A549 (cell line): Measurements from ENCODE around the gene PPP1R9B. TPM values are rescaled to one million over a fixed set of nuclear protein-coding genes. Genes with fewer than 3 reads are reported as not detected.

Experiments used
- ATAC-seq, 2 experiments: fragments of 200-7000 bp in 1 of 2; fragments of >200 bp in 1 of 2; cut with Nextera tagmentation in 1 of 2; cut with Tn5 transposase in 1 of 2; 3 replicates each; pipeline versions ENCODE4 v1.8.0 to v1.9.1; 2018 to 2020; ENCODE audit warnings: mild to moderate bottlenecking in 1 of 2, moderate library complexity in 1 of 2
- CTCF ChIA-PET: fragments of 300-600 bp; sonication (Branson Sonifier 250); formaldehyde crosslinking; extraction: SDS; loops from one replicate; lab custom pipeline; 2021; ENCODE audit warnings: antibody characterized with exemption, inconsistent platforms; lab: Yijun Ruan, JAX
- POLR2A ChIA-PET: fragments of 350-600 bp; formaldehyde crosslinking; extraction: SDS; loops from one replicate; lab custom pipeline; 2021; ENCODE audit warnings: antibody characterized with exemption, inconsistent platforms; lab: Yijun Ruan, JAX
- DNase-seq, 2 experiments: peaks; one replicate each; pipeline versions ENCODE4 v3.0.0 to v3.0.0-alpha.2; 2011 to 2016; ENCODE audit warnings: low read depth in 1 of 2, low spot score in 1 of 2
- FAIRE-seq: peaks from 2 replicates; lab custom pipeline; 2011; peaks lifted over from hg19 to GRCh38; lab: Jason Lieb, UNC
- H3K27ac ChIP-seq, 2 experiments: fragments of >200 bp; sonication (Bioruptor Twin); formaldehyde crosslinking; 3 replicates each; pipeline ENCODE4 v1.5.1; 2016 to 2017
- H3K4me1 ChIP-seq: fragments of >200 bp; sonication (Bioruptor Twin); formaldehyde crosslinking; 3 replicates; pipeline ENCODE4 v1.6.1; 2016
- H3K4me2 ChIP-seq: fragments of >200 bp; sonication (Bioruptor Twin); formaldehyde crosslinking; 3 replicates; pipeline ENCODE4 v1.6.1; 2016
- H3K4me3 ChIP-seq: fragments of >200 bp; sonication (Bioruptor Twin); formaldehyde crosslinking; 3 replicates; pipeline ENCODE4 v1.5.1; 2016
- H3K9me3 ChIP-seq: fragments of >200 bp; sonication (Bioruptor Twin); formaldehyde crosslinking; 3 replicates; pipeline ENCODE4 v1.6.1; 2016
- BHLHE40 ChIP-seq: IDR thresholded peaks from 2 replicates; pipeline ENCODE4 v1.6.1; 2012; ENCODE audit warnings: low read depth, low read length, inconsistent platforms
- CBX8 ChIP-seq: fragments of 200-600 bp; sonication (generic); IDR thresholded peaks from 2 replicates; pipeline ENCODE4 v1.6.1; 2016
- CHD4 ChIP-seq: fragments of 200-600 bp; sonication (generic); IDR thresholded peaks from 2 replicates; pipeline ENCODE4 v1.6.1; 2016; ENCODE audit warnings: antibody characterized with exemption, mild to moderate bottlenecking, borderline replicate concordance
- EHF ChIP-seq: fragments of 250-450 bp; sonication (Bioruptor Pico); IDR thresholded peaks from 2 replicates; pipeline ENCODE4 v1.5.0; 2020; ENCODE audit warnings: mild to moderate bottlenecking
- ELK1 ChIP-seq: fragments of 150-350 bp; IDR thresholded peaks from 2 replicates; pipeline ENCODE4 v1.6.1; 2014; ENCODE audit warnings: low read depth, mild to moderate bottlenecking, low read length
- FOSL2 ChIP-seq, 2 experiments: fragments of 450-650 bp in 1 of 2; fragments of >200 bp in 1 of 2; sonication (Bioruptor Twin) in 1 of 2; formaldehyde crosslinking; IDR thresholded peaks; 2 replicates each; pipeline versions ENCODE4 v1.5.0 to v1.6.1; 2016 to 2020; ENCODE audit warnings: mild to moderate bottlenecking in 1 of 2, moderate library complexity in 1 of 2
- GATA3 ChIP-seq: IDR thresholded peaks from 2 replicates; pipeline ENCODE4 v1.6.1; 2012; ENCODE audit warnings: borderline replicate concordance
- HOXB5 ChIP-seq: fragments of 250-450 bp; sonication (Bioruptor Pico); IDR thresholded peaks from 2 replicates; pipeline ENCODE4 v1.5.0; 2020; ENCODE audit warnings: mild to moderate bottlenecking, moderate library complexity
- JUNB ChIP-seq: fragments of >200 bp; sonication (Bioruptor Twin); formaldehyde crosslinking; IDR thresholded peaks from 2 replicates; pipeline ENCODE4 v1.6.1; 2016
- MAX ChIP-seq: IDR thresholded peaks from 2 replicates; pipeline ENCODE4 v1.6.1; 2012
- NR3C1 ChIP-seq: fragments of >200 bp; sonication (Bioruptor Twin); formaldehyde crosslinking; IDR thresholded peaks from 3 replicates; pipeline ENCODE4 v1.6.1; 2017
- PHF8 ChIP-seq: fragments of 200-600 bp; sonication (generic); IDR thresholded peaks from 2 replicates; pipeline ENCODE4 v1.6.1; 2016; ENCODE audit warnings: low read depth, mild to moderate bottlenecking, antibody characterized with exemption, moderate library complexity, borderline replicate concordance
- RFX5 ChIP-seq: fragments of 450-650 bp; IDR thresholded peaks from 2 replicates; pipeline ENCODE4 v1.7.1; 2014; ENCODE audit warnings: antibody characterized with exemption, mild to moderate bottlenecking, moderate library complexity
- SMC3 ChIP-seq: fragments of >200 bp; sonication (Bioruptor Twin); formaldehyde crosslinking; IDR thresholded peaks from 3 replicates; pipeline ENCODE4 v1.6.1; 2018; ENCODE audit warnings: inconsistent platforms
- SREBF2 ChIP-seq: fragments of 450-650 bp; IDR thresholded peaks from 2 replicates; pipeline ENCODE4 v1.6.1; 2014; ENCODE audit warnings: mild to moderate bottlenecking, moderate library complexity
- TFCP2L1 ChIP-seq: fragments of 250-450 bp; sonication (Bioruptor Pico); IDR thresholded peaks from 2 replicates; pipeline ENCODE4 v1.5.0; 2021; ENCODE audit warnings: mild to moderate bottlenecking
- USF2 ChIP-seq: fragments of 450-650 bp; IDR thresholded peaks from 2 replicates; pipeline ENCODE4 v1.6.1; 2014; ENCODE audit warnings: antibody characterized with exemption
- WGBS: methylation state at CpG from one replicate; pipeline ENCODE4 v1.1.6; 2017; ENCODE audit errors: missing lambda C conversion rate; 5-methylcytosine and 5-hydroxymethylcytosine counted together
- polyA plus RNA-seq, 4 experiments: library from polyadenylated mRNA; depleted of rRNA in 3 of 4; stranded (reverse); fragments of >200 nt; fragmentation: RNase III in 1 of 4; extraction: RNeasy Plus Mini Kit Qiagen cat#74134 plus additional on column Dnase treatment in 1 of 4; gene quantifications; 2 replicates in 3 of 4; 3 replicates in 1 of 4; pipeline ENCODE4 v1.2.3, GENCODE V29; 2011 to 2017

Gene PPP1R9B
- polyA plus RNA-seq, 2 of the 4 experiments (the other 2 are of a cell fraction): 22.0 to 40.6 TPM

GRCh38 chr17:50175035-50175807 lies 24.7 kb upstream of the PPP1R9B start:
- peaks cover 67% of the 10 kb centered on the region for H3K4me1 ChIP-seq
- no peaks in the 10 kb centered on the region for H3K9me3 ChIP-seq
- peak overlapping the region; percentile 71 for H3K4me2 ChIP-seq
- TF ChIP-seq FOSL2 (IDR thresholded peaks at IDR 0.05) (no peak), FOSL2 (CRISPR knock-in tag; IDR thresholded peaks at IDR 0.05) (no peak), SMC3 (no peak)
- no peak overlapping the region for H3K4me3 ChIP-seq
- 85% methylated on average over 15 of the region's 16 CpGs for WGBS
- POLR2A ChIA-PET: no interaction called here
- FAIRE-seq (no peak), DNase-seq (no peak), ATAC-seq (no peak)
- H3K27ac ChIP-seq: peak overlapping the region; percentile 90 to 95
- CTCF ChIA-PET: interaction anchor here (1.1 to 17.0 kb wide), 10 partner anchors 10 to 120 kb away, joined by 3 to 817 read pairs (median 24); partner anchors contain the start of genes COL1A1, PPP1R9B and SGCA

DNA sequence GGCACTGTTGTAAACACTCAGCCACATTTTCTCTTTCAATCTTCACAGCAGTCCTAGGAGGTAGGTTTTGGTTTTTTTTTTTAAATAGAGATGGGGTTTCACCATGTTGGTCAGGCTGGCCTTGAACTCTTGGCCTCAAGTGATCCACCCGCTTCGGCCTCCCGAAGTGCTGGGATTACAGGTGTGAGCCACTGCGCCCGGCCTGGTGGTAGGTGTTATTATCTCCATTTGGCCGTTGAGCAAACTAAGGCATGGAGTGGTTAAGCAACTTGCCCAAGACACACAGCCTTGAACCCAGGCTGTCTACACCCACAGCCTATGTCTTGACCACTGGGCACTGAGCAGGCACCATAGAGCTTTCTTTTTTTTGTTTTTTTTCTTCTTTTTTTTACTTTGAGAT lies 24.0 kb upstream of the PPP1R9B start:
- no peak for TF ChIP-seq GATA3
- no peak for TF ChIP-seq SMC3
- no peak for TF ChIP-seq TFCP2L1 (CRISPR knock-in tag)
- TF ChIP-seq HOXB5 (CRISPR knock-in tag): no peak
- no peak for TF ChIP-seq ELK1
- TF ChIP-seq EHF (CRISPR knock-in tag): no peak
- TF ChIP-seq PHF8: no peak
- TF ChIP-seq CHD4: no peak
- no peak for TF ChIP-seq FOSL2 (IDR thresholded peaks at IDR 0.05)
- TF ChIP-seq FOSL2 (CRISPR knock-in tag; IDR thresholded peaks at IDR 0.05): no peak
- no peak for TF ChIP-seq RFX5
- TF ChIP-seq BHLHE40: no peak
- no peak for TF ChIP-seq USF2
- TF ChIP-seq, all 56 proteins: peak for 0
- Histone ChIP-seq H3K4me1 (peaks cover 66% of the 10 kb centered on the region), H3K4me2 (no peak overlapping the region), H3K9me3 (no peaks in the 10 kb centered on the region), H3K27ac (peak overlapping the region; percentile 90 to 95; a peak in 5 of 6 replicates), H3K4me3 (no peak overlapping the region)
- WGBS: 81% methylated on average over 6 of the region's 6 CpGs
- no peak for DNase-seq
- no peak for ATAC-seq
- CTCF ChIA-PET: interaction anchor here (1.1 to 17.0 kb wide), 10 partner anchors 9 to 121 kb away, joined by 3 to 817 read pairs (median 8); partner anchors contain the start of genes COL1A1, PPP1R9B and SGCA
- FAIRE-seq: no peak
- POLR2A ChIA-PET: no interaction called here

DNA sequence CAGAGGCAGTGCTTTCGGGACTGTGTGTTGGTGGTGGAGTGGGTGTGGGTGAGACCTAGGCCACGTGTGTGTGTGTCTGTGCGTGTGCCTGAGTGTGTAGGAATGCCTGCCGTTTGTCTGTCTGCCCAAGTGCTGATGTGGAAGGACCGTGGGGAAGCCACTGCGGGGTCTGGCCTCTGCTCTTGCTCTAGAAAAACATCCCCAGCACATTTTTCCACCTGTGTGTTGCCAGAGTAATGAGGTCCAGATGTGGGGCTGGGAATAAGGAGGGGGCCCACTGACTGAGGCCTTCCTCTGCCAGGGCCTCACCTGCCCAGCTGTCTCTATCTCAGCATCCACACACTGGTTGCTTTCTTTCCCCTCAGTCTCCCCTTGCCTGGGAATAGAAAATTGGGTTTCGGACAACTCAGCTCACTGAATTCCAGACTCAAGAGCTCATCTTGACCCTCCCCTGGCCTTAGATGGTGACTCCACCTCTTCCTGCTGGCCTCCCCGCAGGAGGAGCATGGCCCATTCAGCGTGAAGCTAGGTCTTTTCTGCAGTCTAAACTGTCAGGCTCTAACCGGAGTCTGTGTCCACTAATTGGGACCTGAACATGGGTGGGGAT lies 23.0 kb upstream of the PPP1R9B start:
- CTCF ChIA-PET: interaction anchor here (0.9 to 17.0 kb wide), 13 partner anchors 8 to 122 kb away, joined by 3 to 817 read pairs (median 6); partner anchors contain the start of genes COL1A1, PPP1R9B and SGCA

More for the DNA sequence above, 23.0 kb upstream of the PPP1R9B start:
- Histone ChIP-seq H3K4me2 (no peak overlapping the region), H3K4me3 (no peak overlapping the region), H3K9me3 (no peaks in the 10 kb centered on the region), H3K4me1 (peaks cover 63% of the 10 kb centered on the region), H3K27ac (peak overlapping the region; percentile 12 to 95; a peak in 3 of 6 replicates)
- 69% methylated on average over 10 of the region's 10 CpGs for whole genome bisulfite sequencing
- peak in 1 of 2 experiments; percentile 46 for DNase-seq
- POLR2A ChIA-PET: interaction anchor here (0.6 kb wide), 1 partner anchor 197 kb away, joined by 5 read pairs; no protein-coding TSS in a partner anchor
- no peak for FAIRE-seq
- TF ChIP-seq NR3C1 (no peak), JUNB (no peak), CBX8 (no peak), MAX (peak; percentile 44; the same call in 1 of the 2 replicates), SREBF2 (no peak)
- ATAC-seq: no peak
